HEK293T (cell line): ENCODE measurements around the gene WDR27.

Source experiments
- BHLHE40 ChIP-seq: fragments of 450-650 bp; IDR thresholded peaks from 2 replicates; pipeline ENCODE4 v1.6.1; 2016; ENCODE audit warnings: mild to moderate bottlenecking, moderate library complexity, borderline replicate concordance
- CTBP1 ChIP-seq: fragments of 450-650 bp; IDR thresholded peaks from 2 replicates; pipeline ENCODE4 v1.6.1; 2016; ENCODE audit warnings: borderline replicate concordance
- FOXM1 ChIP-seq: fragments of 450-650 bp; IDR thresholded peaks from 2 replicates; pipeline ENCODE4 v1.6.1; 2017; ENCODE audit warnings: mild to moderate bottlenecking, borderline replicate concordance
- NFRKB ChIP-seq: fragments of 450-650 bp; IDR thresholded peaks from 2 replicates; pipeline ENCODE4 v1.6.1; 2016; ENCODE audit warnings: mild to moderate bottlenecking, moderate library complexity
- SUZ12 ChIP-seq: fragments of 450-650 bp; IDR thresholded peaks from 2 replicates; pipeline ENCODE4 v1.6.1; 2016; ENCODE audit warnings: mild to moderate bottlenecking
- TARDBP ChIP-seq: fragments of 450-650 bp; IDR thresholded peaks from 2 replicates; pipeline ENCODE4 v1.6.1; 2016

DNA sequence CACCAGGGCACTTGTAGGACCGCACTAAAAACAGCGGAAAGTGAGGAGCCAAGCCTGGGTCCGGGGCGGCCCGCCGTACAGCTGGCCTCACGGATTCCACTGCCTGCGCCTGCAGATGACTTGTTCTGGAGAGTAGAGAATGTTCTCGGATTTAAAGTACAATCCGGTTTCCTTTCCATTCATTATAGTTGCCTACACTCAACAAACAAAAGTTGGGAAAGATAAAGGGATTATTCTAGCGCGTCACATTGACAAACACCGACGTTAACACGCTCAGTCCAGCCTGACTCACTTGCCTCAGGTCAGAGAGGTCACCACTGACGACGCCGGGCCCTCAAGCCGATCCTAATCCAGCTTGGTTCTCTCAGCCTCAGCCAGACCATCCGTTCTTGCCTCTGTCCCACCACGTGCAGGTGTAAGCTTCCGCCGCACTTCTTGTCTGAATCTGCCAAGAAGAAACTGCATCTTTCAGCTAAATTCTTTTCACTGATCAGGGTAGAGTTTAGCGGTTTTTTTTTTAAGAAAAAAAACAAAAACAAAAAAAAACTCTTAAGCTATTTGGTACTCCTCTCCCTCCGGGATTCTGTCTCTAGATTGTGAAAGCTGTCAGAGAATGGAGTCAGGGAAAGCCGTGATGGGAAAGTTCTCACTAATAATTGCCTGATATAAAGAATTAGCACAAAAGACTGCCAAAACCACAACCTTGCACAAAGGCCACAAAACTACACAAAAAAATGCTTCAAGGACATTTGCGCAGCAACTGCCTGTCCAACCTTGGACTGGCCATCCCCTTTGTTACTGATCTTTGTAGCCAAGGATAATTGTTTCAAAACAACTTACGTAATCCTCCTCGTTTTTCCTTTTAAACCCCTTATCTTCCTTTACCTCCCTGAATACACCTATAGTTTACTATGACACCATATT is 23.6 kb upstream of the WDR27 start:
- TF ChIP-seq CTBP1 (no peak), NFRKB (no peak), BHLHE40 (no peak), FOXM1 (no peak), SUZ12 (no peak), TARDBP (no peak)
